GM23338 (cell line): ENCODE data around the gene UGDH. TPM values are rescaled to one million over a fixed set of nuclear protein-coding genes. Genes with fewer than 3 reads are reported as not detected.

Experiments
- ATAC-seq: fragments of 200-7000 bp; cut with Tn5 transposase; 3 replicates; pipeline ENCODE4 v1.9.1; 2020
- DNase-seq: peaks from one replicate; pipeline ENCODE4 v3.0.0-alpha.2; 2015; ENCODE audit warnings: low spot score
- H2AFZ ChIP-seq: fragments of 200-600 bp; sonication (generic); 2 replicates; pipeline ENCODE4 v1.8.0; 2016; ENCODE audit warnings: antibody characterized with exemption, mild to moderate bottlenecking, moderate library complexity
- H3F3A ChIP-seq: fragments of 200-600 bp; sonication (generic); replicated peaks from 2 replicates; pipeline ENCODE4 v1.8.0; 2017; ENCODE audit warnings: antibody characterized with exemption, mixed run types, low read depth
- H3K27ac ChIP-seq: fragments of 200-600 bp; sonication (generic); 2 replicates; pipeline ENCODE4 v1.6.1; 2016; ENCODE audit warnings: low read depth
- H3K27me3 ChIP-seq: fragments of 200-600 bp; sonication (generic); 2 replicates; pipeline ENCODE4 v1.8.0; 2016; ENCODE audit warnings: mild to moderate bottlenecking, mixed run types, moderate library complexity; ENCODE audit not compliant: insufficient read depth
- H3K36me3 ChIP-seq: fragments of 200-600 bp; sonication (generic); 2 replicates; pipeline ENCODE4 v1.8.0; 2016; ENCODE audit warnings: mild to moderate bottlenecking; ENCODE audit not compliant: insufficient read depth
- H3K4me1 ChIP-seq: fragments of 200-600 bp; sonication (generic); 2 replicates; pipeline ENCODE4 v1.8.0; 2016; ENCODE audit warnings: mild to moderate bottlenecking, moderate library complexity; ENCODE audit not compliant: insufficient read depth
- H3K4me2 ChIP-seq: fragments of 200-600 bp; sonication (generic); 2 replicates; pipeline ENCODE4 v1.7.1; 2017; ENCODE audit warnings: mixed run types
- H3K4me3 ChIP-seq: fragments of 200-600 bp; sonication (generic); 2 replicates; pipeline ENCODE4 v1.6.1; 2016; ENCODE audit warnings: mixed run types
- H3K79me2 ChIP-seq: fragments of 200-600 bp; sonication (generic); replicated peaks from 2 replicates; pipeline ENCODE4 v1.8.0; 2017; ENCODE audit warnings: mild to moderate bottlenecking; ENCODE audit not compliant: insufficient read depth
- H3K9me2 ChIP-seq: fragments of 200-600 bp; sonication (generic); 2 replicates; pipeline ENCODE4 v1.8.0; 2017; ENCODE audit not compliant: insufficient read depth
- H4K20me1 ChIP-seq: fragments of 200-600 bp; sonication (generic); replicated peaks from 2 replicates; pipeline ENCODE4 v1.8.0; 2017; ENCODE audit warnings: mild to moderate bottlenecking; ENCODE audit not compliant: insufficient read depth
- H3K27ac Mint-ChIP-seq: 2 replicates; pipeline ENCODE4 v1.8.0; 2020; ENCODE audit warnings: inconsistent platforms, mild to moderate bottlenecking, moderate library complexity, mixed read lengths
- H3K27me3 Mint-ChIP-seq: 3 replicates; pipeline ENCODE4 v1.8.0; 2022; ENCODE audit warnings: low read depth, mild to moderate bottlenecking, moderate library complexity, mixed read lengths, inconsistent platforms; ENCODE audit not compliant: insufficient read depth, poor library complexity
- H3K36me3 Mint-ChIP-seq: 3 replicates; pipeline ENCODE4 v1.8.0; 2021; ENCODE audit warnings: low read depth, mild to moderate bottlenecking, inconsistent platforms, moderate library complexity, mixed read lengths
- H3K4me1 Mint-ChIP-seq: 3 replicates; pipeline ENCODE4 v1.8.0; 2020; ENCODE audit warnings: mild to moderate bottlenecking, inconsistent platforms, mixed read lengths
- H3K4me3 Mint-ChIP-seq: 3 replicates; pipeline ENCODE4 v1.8.0; 2021; ENCODE audit warnings: moderate library complexity, mild to moderate bottlenecking, inconsistent platforms, mixed read lengths
- H3K9me3 Mint-ChIP-seq: 3 replicates; pipeline ENCODE4 v1.8.0; 2020; ENCODE audit warnings: moderate library complexity, mild to moderate bottlenecking, inconsistent platforms, mixed read lengths
- CREB1 ChIP-seq: fragments of 250-450 bp; sonication (Bioruptor Pico); IDR thresholded peaks from 2 replicates; pipeline ENCODE4 v1.5.0; 2020; ENCODE audit warnings: low read depth, mild to moderate bottlenecking, moderate library complexity
- CTCF ChIP-seq, 2 experiments: fragments of 200-600 bp in 1 of 2; sonication (generic) in 1 of 2; conservative IDR thresholded peaks; 2 replicates each; pipeline versions ENCODE4 v1.5.1 to v1.6.1; 2016 to 2017; ENCODE audit warnings: antibody characterized with exemption in 2 of 2, low read depth in 2 of 2, mild to moderate bottlenecking in 2 of 2, moderate library complexity in 1 of 2
- ETS1 ChIP-seq: IDR thresholded peaks from 2 replicates; pipeline ENCODE4 v1.6.1; 2016; ENCODE audit warnings: antibody characterized with exemption
- EZH2 ChIP-seq: fragments of 200-600 bp; sonication (generic); IDR thresholded peaks from one replicate; pipeline ENCODE4 v1.8.0; 2017; ENCODE audit warnings: antibody characterized with exemption, mild to moderate bottlenecking, low read depth; ENCODE audit not compliant: unreplicated experiment
- EZH2phosphoT487 ChIP-seq: fragments of 200-600 bp; sonication (generic); IDR thresholded peaks from one replicate; pipeline ENCODE4 v1.8.1; 2018; ENCODE audit warnings: antibody characterized with exemption; ENCODE audit not compliant: unreplicated experiment
- JUNB ChIP-seq: IDR thresholded peaks from one replicate; pipeline ENCODE4 v1.6.1; 2016; ENCODE audit warnings: antibody characterized with exemption; ENCODE audit not compliant: unreplicated experiment
- NANOG ChIP-seq: IDR thresholded peaks from 2 replicates; pipeline ENCODE4 v1.6.1; 2016; ENCODE audit warnings: antibody characterized with exemption, borderline replicate concordance
- POLR2AphosphoS5 ChIP-seq: IDR thresholded peaks from 2 replicates; pipeline ENCODE4 v1.6.1; 2016; ENCODE audit warnings: antibody characterized with exemption, low read depth
- STAT1 ChIP-seq: IDR thresholded peaks from one replicate; pipeline ENCODE4 v1.6.1; 2016; ENCODE audit warnings: antibody characterized with exemption; ENCODE audit not compliant: unreplicated experiment
- ZNF114 ChIP-seq: fragments of 250-450 bp; sonication (Bioruptor Pico); IDR thresholded peaks from 2 replicates; pipeline ENCODE4 v1.5.0; 2020; ENCODE audit warnings: mild to moderate bottlenecking, moderate library complexity
- ZNF331 ChIP-seq: fragments of 250-450 bp; sonication (Bioruptor Pico); IDR thresholded peaks from 2 replicates; pipeline ENCODE4 v1.5.0; 2020; ENCODE audit warnings: low read depth, mild to moderate bottlenecking, moderate library complexity
- ZNF462 ChIP-seq: fragments of 250-450 bp; sonication (Bioruptor Pico); IDR thresholded peaks from 2 replicates; pipeline ENCODE4 v1.5.0; 2020; ENCODE audit warnings: mild to moderate bottlenecking, moderate library complexity
- polyA plus RNA-seq: library from polyadenylated mRNA; unstranded; fragments of >200 nt; fragmentation: Nextera tagmentation; extraction: Ambion mirVana; gene quantifications from 2 replicates; pipeline ENCODE4 v1.2.1, GENCODE V29; 2016
- total RNA-seq: library from RNA; depleted of rRNA; stranded (reverse); fragments of >200 nt; shearing (Covaris generic); gene quantifications from 2 replicates; pipeline ENCODE4 v1.2.3, GENCODE V29; 2014

Gene UGDH
- total and polyA plus RNA-seq, 2 experiments from 2014 or later = 48.9 to 81.3 TPM

- TF ChIP-seq CTCF (conservative IDR thresholded peaks at IDR 0.05; ENCODE audit: low read depth in 2 of 2) (no peak), ZNF114 (CRISPR knock-in tag) (no peak), NANOG (no peak), JUNB (no peak)
Measured at GRCh38 chr4:39480251-39480650, 47.0 kb downstream of the UGDH start (continued).

GRCh38 chr4:39476187-39476895, 50.9 kb downstream of the UGDH start:
- Histone ChIP-seq H2AFZ (no peak overlapping the region), H4K20me1 (no peaks in the 10 kb centered on the region), H3K4me3 (no peak overlapping the region), H3K9me2 (no peaks in the 10 kb centered on the region), H3K79me2 (no peaks in the 10 kb centered on the region), H3K4me2 (no peak overlapping the region), H3K4me1 (no peaks in the 10 kb centered on the region), H3F3A (no peaks in the 10 kb centered on the region), H3K27me3 (no peaks in the 10 kb centered on the region), H3K27ac (no peak overlapping the region), H3K36me3 (peaks cover 19% of the 10 kb centered on the region; the same call in 1 of the 2 replicates)
- H3K27me3 Mint-ChIP-seq = peaks cover 3% of the 10 kb centered on the region
- H3K9me3 Mint-ChIP-seq = no peaks in the 10 kb centered on the region
- no peak for DNase-seq
- no peaks in the 10 kb centered on the region for H3K4me1 Mint-ChIP-seq
- no peak overlapping the region for H3K4me3 Mint-ChIP-seq
- peaks cover 37% of the 10 kb centered on the region for H3K36me3 Mint-ChIP-seq
- ATAC-seq = no peak
- no peak overlapping the region for H3K27ac Mint-ChIP-seq
- TF ChIP-seq EZH2phosphoT487 = no peak
- TF ChIP-seq CREB1 = no peak
- no peak for TF ChIP-seq STAT1
- TF ChIP-seq ZNF331 (CRISPR knock-in tag) = no peak
- no peak for TF ChIP-seq ZNF114 (CRISPR knock-in tag)
- no peak for TF ChIP-seq POLR2AphosphoS5
- TF ChIP-seq ZNF462 (CRISPR knock-in tag) = no peak
- no peak for TF ChIP-seq EZH2
- no peak for TF ChIP-seq NANOG
- TF ChIP-seq JUNB = no peak
- no peak for TF ChIP-seq ETS1
- TF ChIP-seq CTCF (conservative IDR thresholded peaks at IDR 0.05; ENCODE audit: low read depth in 2 of 2) = no peak
